HepG2 (cell line): ENCODE results near the gene OSBP. TPM values are rescaled to one million over a fixed set of nuclear protein-coding genes. Genes with fewer than 3 reads are reported as not detected.
A peak's percentile ranks its signal among the peaks of the same experiment; 100 is the strongest.

Experiments
- ARID2 ChIP-seq: sonication (generic); formaldehyde crosslinking; IDR thresholded peaks from 2 replicates; pipeline ENCODE4 v1.8.1; 2022; ENCODE audit warnings: mild to moderate bottlenecking, missing genetic modification reagents, borderline replicate concordance
- BORCS8-MEF2B ChIP-seq: sonication (generic); formaldehyde crosslinking; IDR thresholded peaks from 2 replicates; pipeline ENCODE4 v1.8.0; 2022; ENCODE audit warnings: mild to moderate bottlenecking, missing genetic modification reagents
- HMGA1 ChIP-seq: sonication (generic); formaldehyde crosslinking; conservative IDR thresholded peaks from 2 replicates; pipeline ENCODE4 v1.4.0; 2020; ENCODE audit warnings: missing genetic modification reagents
- IRF9 ChIP-seq: sonication (generic); formaldehyde crosslinking; IDR thresholded peaks from 2 replicates; pipeline ENCODE4 v1.8.0; 2022; ENCODE audit warnings: missing genetic modification reagents, mild to moderate bottlenecking, borderline replicate concordance
- SRSF1 ChIP-seq: fragments of 200-400 bp; formaldehyde crosslinking; optimal IDR thresholded peaks from 2 replicates; pipeline ENCODE3; 2017; ENCODE audit warnings: mild to moderate bottlenecking, low read depth, low read length, moderate library complexity
- TGIF2 ChIP-seq: IDR thresholded peaks from 2 replicates; pipeline ENCODE4 v1.6.1; 2016; ENCODE audit warnings: control low read depth, missing compliant biosample characterization
- ZFP1 ChIP-seq: IDR thresholded peaks from 2 replicates; pipeline ENCODE4 v1.6.1; 2016
- ZNF142 ChIP-seq: sonication (generic); formaldehyde crosslinking; IDR thresholded peaks from 2 replicates; pipeline ENCODE4 v1.4.0; 2020; ENCODE audit warnings: missing genetic modification reagents
- ZNF564 ChIP-seq: sonication (generic); formaldehyde crosslinking; IDR thresholded peaks from 2 replicates; pipeline ENCODE4 v1.8.1; 2023; ENCODE audit warnings: mild to moderate bottlenecking, missing genetic modification reagents
- ZNF609 ChIP-seq: sonication (generic); formaldehyde crosslinking; IDR thresholded peaks from 2 replicates; pipeline ENCODE4 v1.4.0; 2020; ENCODE audit warnings: mild to moderate bottlenecking, missing genetic modification reagents, borderline replicate concordance
- ZNF713 ChIP-seq: sonication (generic); formaldehyde crosslinking; IDR thresholded peaks from 2 replicates; pipeline ENCODE4 v1.4.0; 2020; ENCODE audit warnings: mild to moderate bottlenecking, missing genetic modification reagents
- ZNF749 ChIP-seq: sonication (generic); formaldehyde crosslinking; IDR thresholded peaks from 2 replicates; pipeline ENCODE4 v1.8.0; 2022; ENCODE audit warnings: mild to moderate bottlenecking, missing genetic modification reagents, moderate library complexity, borderline replicate concordance
- polyA plus RNA-seq, 8 experiments: library from polyadenylated mRNA; depleted of rRNA in 3 of 8; stranded (reverse) in 7 of 8; unstranded in 1 of 8; fragments of >200 nt; fragmentation: Illumina TruSeq in 4 of 8; extraction: Trizol in 4 of 8; gene quantifications; 2 replicates each; pipeline versions ENCODE4 v1.2.1 to v1.2.3, GENCODE V29; 2011 to 2016; ENCODE audit warnings: low read depth in 4 of 8, missing spikeins in 1 of 8, mixed read lengths in 1 of 8; ENCODE audit not compliant: insufficient read depth in 1 of 8
- total RNA-seq, 5 experiments: library from RNA; depleted of rRNA; stranded (reverse); fragments of >200 nt; fragmentation: Illumina TruSeq; extraction: Trizol; gene quantifications; 2 replicates each; pipeline ENCODE4 v1.2.3, GENCODE V29; 2016; ENCODE audit warnings: low read depth in 1 of 5
- TF ChIP-seq, protein P1 (sequence below): sonication (generic); formaldehyde crosslinking; IDR thresholded peaks from 2 replicates; pipeline ENCODE4 v1.5.0; 2020; ENCODE audit warnings: missing genetic modification reagents
- TF ChIP-seq, protein P2 (sequence below): sonication (generic); formaldehyde crosslinking; IDR thresholded peaks from 2 replicates; pipeline ENCODE4 v1.4.0; 2020; ENCODE audit warnings: mild to moderate bottlenecking, missing genetic modification reagents
- TF ChIP-seq, protein P3 (sequence below): sonication (generic); formaldehyde crosslinking; IDR thresholded peaks from 2 replicates; pipeline ENCODE4 v1.4.0; 2020; ENCODE audit warnings: missing genetic modification reagents, borderline replicate concordance

OSBP gene
- total and polyA plus RNA-seq, 2 of the 13 experiments (the other 11 are each of a cell fraction or from before 2014, with no cell fraction given) = 12.1 to 13.5 TPM

DNA sequence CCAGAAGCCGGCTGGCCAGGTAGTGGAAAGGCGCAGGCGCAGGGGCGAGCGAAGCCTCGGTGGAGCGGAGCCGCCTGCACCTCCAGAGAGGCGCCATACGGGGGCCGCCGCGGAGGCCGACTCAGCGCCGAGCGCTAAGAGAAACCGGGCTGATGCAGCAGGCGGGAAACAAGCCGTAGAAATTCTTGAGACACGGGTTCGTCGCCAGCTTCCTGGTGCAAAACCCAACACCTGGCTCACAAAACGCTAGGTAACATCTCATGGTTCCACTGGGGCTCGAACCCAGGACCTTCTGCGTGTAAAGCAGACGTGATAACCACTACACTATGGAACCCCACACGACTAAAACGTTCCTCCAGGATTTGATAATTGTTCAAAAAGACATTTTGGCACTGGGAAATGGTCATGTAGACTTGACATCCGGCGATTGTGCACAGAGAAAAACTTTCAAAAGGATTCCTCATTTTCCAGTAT is 65.2 kb downstream of the OSBP start (continued):
- 0 out of 2 replicates have a peak, but pooled peaks have one; percentile 14 for TF ChIP-seq TGIF2 (CRISPR knock-in tag)
- TF ChIP-seq ZNF609 (CRISPR knock-in tag) = peak; percentile 68; the same call in 1 of the 2 replicates
- TF ChIP-seq SRSF1 = no peak
- no peak for TF ChIP-seq HMGA1 (CRISPR knock-in tag)
- no peak for TF ChIP-seq ZFP1
- TF ChIP-seq BORCS8-MEF2B (CRISPR knock-in tag) = 0 out of 2 replicates have a peak, but pooled peaks have one; percentile 25
- TF ChIP-seq, protein P1, sequence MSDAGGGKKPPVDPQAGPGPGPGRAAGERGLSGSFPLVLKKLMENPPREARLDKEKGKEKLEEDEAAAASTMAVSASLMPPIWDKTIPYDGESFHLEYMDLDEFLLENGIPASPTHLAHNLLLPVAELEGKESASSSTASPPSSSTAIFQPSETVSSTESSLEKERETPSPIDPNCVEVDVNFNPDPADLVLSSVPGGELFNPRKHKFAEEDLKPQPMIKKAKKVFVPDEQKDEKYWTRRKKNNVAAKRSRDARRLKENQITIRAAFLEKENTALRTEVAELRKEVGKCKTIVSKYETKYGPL (CRISPR knock-in tag) = no peak
- peak; percentile 89; the same call in 1 of the 2 replicates for TF ChIP-seq ZNF749 (CRISPR knock-in tag)
- no peak; the same call in 1 of the 2 replicates for TF ChIP-seq ZNF142 (CRISPR knock-in tag)
- TF ChIP-seq, protein P2, sequence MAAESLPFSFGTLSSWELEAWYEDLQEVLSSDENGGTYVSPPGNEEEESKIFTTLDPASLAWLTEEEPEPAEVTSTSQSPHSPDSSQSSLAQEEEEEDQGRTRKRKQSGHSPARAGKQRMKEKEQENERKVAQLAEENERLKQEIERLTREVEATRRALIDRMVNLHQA (CRISPR knock-in tag) = no peak
- no peak for TF ChIP-seq ARID2 (CRISPR knock-in tag)
- no peak for TF ChIP-seq ZNF713 (CRISPR knock-in tag)
- peak; percentile 81; the same call in 1 of the 2 replicates for TF ChIP-seq ZNF564 (CRISPR knock-in tag)
- TF ChIP-seq, protein P3, sequence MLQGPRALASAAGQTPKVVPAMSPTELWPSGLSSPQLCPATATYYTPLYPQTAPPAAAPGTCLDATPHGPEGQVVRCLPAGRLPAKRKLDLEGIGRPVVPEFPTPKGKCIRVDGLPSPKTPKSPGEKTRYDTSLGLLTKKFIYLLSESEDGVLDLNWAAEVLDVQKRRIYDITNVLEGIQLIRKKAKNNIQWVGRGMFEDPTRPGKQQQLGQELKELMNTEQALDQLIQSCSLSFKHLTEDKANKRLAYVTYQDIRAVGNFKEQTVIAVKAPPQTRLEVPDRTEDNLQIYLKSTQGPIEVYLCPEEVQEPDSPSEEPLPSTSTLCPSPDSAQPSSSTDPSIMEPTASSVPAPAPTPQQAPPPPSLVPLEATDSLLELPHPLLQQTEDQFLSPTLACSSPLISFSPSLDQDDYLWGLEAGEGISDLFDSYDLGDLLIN (CRISPR knock-in tag) = peak; percentile 47; the same call in 1 of the 2 replicates
- peak; percentile 63; the same call in 1 of the 2 replicates for TF ChIP-seq IRF9 (CRISPR knock-in tag)
